ENCODE data around the gene TMEM94. TPM values are rescaled to one million over a fixed set of nuclear protein-coding genes. Genes with fewer than 3 reads are reported as not detected.

Gene TMEM94
- total RNA-seq, 1 experiment from 2014 or later: 129 TPM

- intact Hi-C loops (cut with micrococcal nuclease; ENCODE audit: unreplicated experiment) (no loop called here), in situ Hi-C loops (cut with HindIII; ENCODE audit: low pct_unique_long_range_greater_than_20kb, low sequenced_read_pairs) (no loop called here)
- Histone ChIP-seq H3K4me1 (ENCODE audit: control insufficient read depth, insufficient read depth, low read length) (peaks cover 27% of the 10 kb centered on the region), H3K9me3 (ENCODE audit: control insufficient read depth, insufficient read depth, low read depth, low read length) (no peaks in the 10 kb centered on the region), H3K27me3 (ENCODE audit: control insufficient read depth, insufficient read depth, low read length) (no peaks in the 10 kb centered on the region), H3K36me3 (ENCODE audit: control insufficient read depth, insufficient read depth, low read length) (no peaks in the 10 kb centered on the region), H3K4me3 (ENCODE audit: low read depth in 2 of 2, low read length in 2 of 2) (no peak overlapping the region), H3K27ac (ENCODE audit: low read length) (no peak overlapping the region)
- no TSS peak for BruUV-seq (replicated peaks)
- TF ChIP-seq CTCF (IDR thresholded peaks at IDR 0.05) (no peak), SIN3A (IDR thresholded peaks at IDR 0.05; ENCODE audit: borderline replicate concordance, insufficient read depth, low read depth, low read length) (no peak), POLR2AphosphoS5 (IDR thresholded peaks at IDR 0.05; ENCODE audit: low read depth, low read length) (no peak), REST (IDR thresholded peaks at IDR 0.05; ENCODE audit: insufficient read depth in 1 of 2, low read depth in 2 of 2, low read length in 1 of 2) (no peak), TCF7L2 (IDR thresholded peaks at IDR 0.05; ENCODE audit: low read depth, low read length) (no peak)
- DNase-seq (ENCODE audit: low read depth, low spot score) (no peak), ATAC-seq (no peak)
- POLR2A ChIA-PET: no interaction called here
- CTCF ChIA-PET: no interaction called here
Observed at GRCh38 chr17:75542229-75542628, 85.8 kb downstream of the TMEM94 start.

DNA sequence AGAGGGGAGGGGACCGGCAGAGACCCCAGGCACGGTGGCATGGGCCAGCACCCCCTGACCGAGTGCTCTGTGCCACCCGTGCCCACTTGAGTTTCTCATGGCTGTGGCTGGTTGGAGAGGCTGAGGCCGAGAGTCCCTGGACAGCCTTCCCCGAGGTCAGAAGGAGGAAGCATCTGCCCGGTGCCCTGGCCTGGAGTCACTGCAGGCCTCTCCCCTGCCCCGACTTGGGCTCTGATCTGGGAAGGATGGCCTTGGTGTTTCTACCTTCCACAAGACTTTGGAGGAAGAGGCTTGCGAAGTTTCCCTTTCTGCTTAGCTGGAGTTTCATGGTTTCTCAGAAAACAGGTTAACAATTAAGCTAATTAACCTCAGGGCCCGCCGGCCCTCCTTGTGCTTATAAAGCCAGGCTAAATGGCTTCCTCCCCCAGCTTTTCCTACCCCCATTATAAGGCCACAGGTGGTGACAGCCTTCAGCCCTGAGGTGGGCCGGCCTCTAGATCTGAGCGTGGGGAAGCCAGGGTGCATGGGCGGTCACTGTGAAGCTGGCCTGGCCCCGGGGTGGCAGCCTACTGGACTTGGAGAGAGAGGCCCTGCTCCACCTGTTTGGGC, 86.4 kb downstream of the TMEM94 start:
- ChIA-PET CTCF (no interaction called here), POLR2A (no interaction called here)
- in situ Hi-C loops (cut with HindIII; ENCODE audit: low pct_unique_long_range_greater_than_20kb, low sequenced_read_pairs): no loop called here
- no peaks in the 10 kb centered on the region for H3K36me3 ChIP-seq (ENCODE audit: control insufficient read depth, insufficient read depth, low read length)
- peaks cover 27% of the 10 kb centered on the region for H3K4me1 ChIP-seq (ENCODE audit: control insufficient read depth, insufficient read depth, low read length)
- no peaks in the 10 kb centered on the region for H3K9me3 ChIP-seq (ENCODE audit: control insufficient read depth, insufficient read depth, low read depth, low read length)
- H3K27ac ChIP-seq (ENCODE audit: low read length): no peak overlapping the region
- no peak for TF ChIP-seq TCF7L2 (IDR thresholded peaks at IDR 0.05; ENCODE audit: low read depth, low read length)
- TF ChIP-seq REST (IDR thresholded peaks at IDR 0.05; ENCODE audit: insufficient read depth in 1 of 2, low read depth in 2 of 2, low read length in 1 of 2): no peak
- no peak for TF ChIP-seq CTCF (IDR thresholded peaks at IDR 0.05)
- TF ChIP-seq POLR2AphosphoS5 (IDR thresholded peaks at IDR 0.05; ENCODE audit: low read depth, low read length): no peak
- no peak for TF ChIP-seq SIN3A (IDR thresholded peaks at IDR 0.05; ENCODE audit: borderline replicate concordance, insufficient read depth, low read depth, low read length)
- ATAC-seq (0 out of 2 replicates have a peak, but pooled peaks have one; percentile 37), DNase-seq (ENCODE audit: low read depth, low spot score) (no peak)
- intact Hi-C loops (cut with micrococcal nuclease; ENCODE audit: unreplicated experiment): no loop called here
- BruUV-seq (replicated peaks): no TSS peak
- H3K4me3 ChIP-seq (ENCODE audit: low read depth in 2 of 2, low read length in 2 of 2): no peak overlapping the region
- H3K27me3 ChIP-seq (ENCODE audit: control insufficient read depth, insufficient read depth, low read length): no peaks in the 10 kb centered on the region
